Ovary (tissue), 3 donors: ENCODE measurements around the gene SYNGAP1.

ENCODE experiments used
- CTCF ChIP-seq, 3 donors: fragments of 450-650 bp in 2 of 3; fragments of 200-600 bp in 1 of 3; IDR thresholded peaks; one replicate each; pipeline versions ENCODE4 v1.5.1 to v1.8.0; 2016 to 2022; ENCODE audit warnings: antibody characterized with exemption in 3 of 3, mild to moderate bottlenecking in 1 of 3
- POLR2A ChIP-seq: fragments of 450-650 bp; IDR thresholded peaks from one replicate; pipeline ENCODE4 v1.6.1; 2017; ENCODE audit warnings: antibody characterized with exemption, mild to moderate bottlenecking, moderate library complexity
- donor health status: DM: no; HTN: no; CAD: no.

DNA sequence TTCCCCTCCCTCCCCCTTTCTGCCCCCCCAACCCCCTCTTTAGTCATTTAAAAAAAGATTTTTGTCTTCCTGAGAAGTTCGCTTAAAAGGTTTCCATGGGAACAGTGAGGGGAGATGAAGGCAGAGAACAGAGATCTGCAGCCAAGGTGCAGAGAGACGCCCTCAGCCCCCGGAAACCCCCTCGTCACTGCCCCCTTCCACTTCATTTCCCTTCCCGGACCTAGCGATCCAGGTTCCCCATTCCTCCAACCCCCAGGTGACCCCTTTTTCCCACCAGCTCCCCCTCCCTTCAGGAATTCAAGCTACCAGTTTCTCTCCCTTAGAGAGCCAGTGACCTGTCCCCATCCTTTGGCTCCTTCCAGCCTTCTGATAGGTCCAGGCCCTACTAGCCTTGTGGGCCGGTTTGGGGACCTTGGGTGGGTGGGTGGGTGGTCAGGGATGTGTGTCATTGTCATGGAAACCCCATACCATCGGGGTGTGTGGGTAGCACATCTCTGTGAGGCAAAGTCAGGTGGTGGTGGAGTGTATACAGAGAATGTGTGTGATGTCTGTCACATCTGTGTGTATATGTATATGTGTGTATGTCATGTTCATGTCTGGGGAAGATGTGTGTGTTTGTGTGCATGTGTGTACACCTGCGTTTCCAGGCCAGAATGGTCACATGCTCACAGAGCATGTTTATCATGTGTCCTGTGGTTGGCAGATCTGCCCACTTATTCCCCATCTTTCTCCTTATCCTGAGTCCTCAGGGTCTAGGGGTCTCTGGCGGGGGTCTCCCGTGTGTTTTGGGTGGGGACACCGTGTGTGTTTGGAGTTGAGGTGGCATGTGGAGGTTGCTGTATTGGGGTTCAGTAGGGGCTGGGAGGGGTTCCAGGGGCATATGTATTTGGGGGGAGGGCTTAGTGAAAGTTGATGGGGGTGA, 7.0 kb downstream of the SYNGAP1 start:
- TF ChIP-seq POLR2A (no peak), CTCF (IDR thresholded peaks at IDR 0.05) (no peak)
